SK-N-SH (cell line): Measurements from ENCODE around the gene SEC14L1. TPM values are rescaled to one million over a fixed set of nuclear protein-coding genes. Genes with fewer than 3 reads are reported as not detected.

Experiments used
- CTCF ChIA-PET: fragments of 300-600, 350-600 bp; formaldehyde crosslinking; extraction: SDS; loops from one replicate; lab custom pipeline; 2021; lab: Yijun Ruan, JAX
- POLR2A ChIA-PET: fragments of 350-600 bp; sonication (Branson Sonifier 250); formaldehyde crosslinking; extraction: SDS; loops from one replicate; lab custom pipeline; 2020; ENCODE audit warnings: antibody characterized with exemption, inconsistent platforms; lab: Yijun Ruan, JAX
- DNase-seq: peaks from one replicate; pipeline ENCODE4 v3.0.0; 2012
- H2AFZ ChIP-seq: fragments of 200-600 bp; sonication (generic); 2 replicates; pipeline ENCODE4 v1.8.1; 2016; ENCODE audit warnings: antibody characterized with exemption, mild to moderate bottlenecking, low read depth
- H3F3A ChIP-seq: fragments of 200-600 bp; sonication (generic); replicated peaks from 2 replicates; pipeline ENCODE3; 2016; ENCODE audit warnings: antibody characterized with exemption, mild to moderate bottlenecking; ENCODE audit not compliant: insufficient read depth
- H3K27ac ChIP-seq, 2 experiments: fragments of 200-500 bp in 1 of 2; fragments of 200-600 bp in 1 of 2; sonication (Bioruptor generic) in 1 of 2; sonication (generic), shearing (Covaris generic) in 1 of 2; 2 replicates each; pipeline versions ENCODE4 v1.5.1 to v1.6.1; 2014 to 2016; ENCODE audit warnings: low read depth in 2 of 2, inconsistent platforms in 1 of 2, low read length in 1 of 2, mild to moderate bottlenecking in 1 of 2, mixed read lengths in 1 of 2
- H3K27me3 ChIP-seq: fragments of 200-600 bp; sonication (generic), shearing (Covaris generic); 2 replicates; pipeline ENCODE4 v1.6.1; 2016; ENCODE audit warnings: mixed run types; ENCODE audit not compliant: insufficient read depth
- H3K36me3 ChIP-seq, 2 experiments: fragments of 200-500 bp in 1 of 2; fragments of 200-600 bp in 1 of 2; sonication (Bioruptor generic) in 1 of 2; sonication (generic) in 1 of 2; replicated peaks in 1 of 2; 2 replicates each; pipeline versions ENCODE3 to v1.5.1; 2014 to 2016; ENCODE audit warnings: low read length in 1 of 2, mild to moderate bottlenecking in 1 of 2; ENCODE audit not compliant: insufficient read depth in 2 of 2, control insufficient read depth in 1 of 2
- H3K4me1 ChIP-seq, 2 experiments: fragments of 200-500 bp in 1 of 2; fragments of 200-600 bp in 1 of 2; sonication (Bioruptor generic) in 1 of 2; sonication (generic), shearing (Covaris generic) in 1 of 2; 2 replicates each; pipeline versions ENCODE4 v1.5.1 to v1.6.1; 2014 to 2016; ENCODE audit warnings: low read depth in 1 of 2, low read length in 1 of 2, mixed run types in 1 of 2; ENCODE audit not compliant: insufficient read depth in 2 of 2, control insufficient read depth in 1 of 2
- H3K4me2 ChIP-seq: fragments of 200-600 bp; sonication (generic), shearing (Covaris generic); 2 replicates; pipeline ENCODE4 v1.6.1; 2017; ENCODE audit warnings: mixed run types
- H3K4me3 ChIP-seq, 2 experiments: fragments of 200-500 bp in 1 of 2; fragments of 200-600 bp in 1 of 2; sonication (Bioruptor generic) in 1 of 2; sonication (generic), shearing (Covaris generic) in 1 of 2; 2 replicates each; pipeline versions ENCODE4 v1.5.1 to v1.8.1; 2014 to 2016; ENCODE audit warnings: low read depth in 2 of 2, inconsistent platforms in 1 of 2, low read length in 1 of 2, mild to moderate bottlenecking in 1 of 2, mixed read lengths in 1 of 2, moderate library complexity in 1 of 2
- H3K79me2 ChIP-seq: fragments of 200-600 bp; sonication (generic); 2 replicates; pipeline ENCODE4 v1.8.1; 2017; ENCODE audit warnings: mild to moderate bottlenecking; ENCODE audit not compliant: insufficient read depth
- H3K9ac ChIP-seq: fragments of 200-600 bp; sonication (generic); 2 replicates; pipeline ENCODE4 v1.6.1; 2017; ENCODE audit warnings: mixed run types
- H3K9me2 ChIP-seq: fragments of 200-600 bp; sonication (generic); 2 replicates; pipeline ENCODE4 v1.6.1; 2017; ENCODE audit warnings: mixed run types
- H3K9me3 ChIP-seq: fragments of 200-600 bp; sonication (generic); 2 replicates; pipeline ENCODE4 v1.6.1; 2017; ENCODE audit warnings: mixed run types, mild to moderate bottlenecking, moderate library complexity
- H4K20me1 ChIP-seq: fragments of 200-600 bp; sonication (generic); 2 replicates; pipeline ENCODE4 v1.6.1; 2017; ENCODE audit warnings: mild to moderate bottlenecking, mixed run types; ENCODE audit not compliant: insufficient read depth
- EZH2phosphoT487 ChIP-seq: fragments of 200-600 bp; sonication (generic); IDR thresholded peaks from 2 replicates; pipeline ENCODE4 v1.6.1; 2017; ENCODE audit warnings: low read depth, mixed run types, mild to moderate bottlenecking, antibody characterized with exemption, moderate library complexity, borderline replicate concordance
- FOSL2 ChIP-seq: IDR thresholded peaks from 2 replicates; pipeline ENCODE4 v1.4.0; 2012; ENCODE audit warnings: low read depth, mild to moderate bottlenecking, moderate library complexity, borderline replicate concordance
- GATA2 ChIP-seq: sonication (generic); formaldehyde crosslinking; IDR thresholded peaks from 2 replicates; pipeline ENCODE4 v1.5.0; 2020; ENCODE audit warnings: mild to moderate bottlenecking, missing genetic modification reagents
- JUND ChIP-seq: IDR thresholded peaks from 2 replicates; pipeline ENCODE4 v1.4.0; 2012
- NRF1 ChIP-seq: IDR thresholded peaks from 2 replicates; pipeline ENCODE4 v1.6.1; 2012; ENCODE audit warnings: low read depth, mild to moderate bottlenecking, low read length
- RXRA ChIP-seq: IDR thresholded peaks from 2 replicates; pipeline ENCODE4 v1.4.0; 2012; ENCODE audit warnings: low read depth, mild to moderate bottlenecking, borderline replicate concordance
- YY1 ChIP-seq: IDR thresholded peaks from 2 replicates; pipeline ENCODE4 v1.4.0; 2012; ENCODE audit warnings: low read depth, mild to moderate bottlenecking
- WGBS: methylation state at CpG from one replicate; pipeline ENCODE4 v1.1.6; 2017; ENCODE audit warnings: low lambda C conversion rate; 5-methylcytosine and 5-hydroxymethylcytosine counted together
- polyA plus RNA-seq, 3 experiments: library from polyadenylated mRNA; depleted of rRNA; stranded (reverse); fragments of >200 nt; gene quantifications; 2 replicates each; pipeline ENCODE4 v1.2.3, GENCODE V29; 2012
- small RNA-seq, 7 experiments: library from RNA; depleted of rRNA; stranded (forward); fragments of <200 nt; gene quantifications; one replicate each; pipeline ENCODE3, GENCODE V24; 2012
- TF ChIP-seq, protein P1 (sequence below): fragments of 150-350 bp; IDR thresholded peaks from 2 replicates; pipeline ENCODE4 v1.6.1; 2016; ENCODE audit warnings: mild to moderate bottlenecking, low read depth, low read length
- TF ChIP-seq, protein P2 (sequence below): fragments of 150-350 bp; IDR thresholded peaks from 2 replicates; pipeline ENCODE4 v1.6.1; 2017; ENCODE audit warnings: antibody characterized with exemption, low read length, low read depth, borderline replicate concordance
- TF ChIP-seq, protein P3 (sequence below): IDR thresholded peaks from 2 replicates; pipeline ENCODE4 v1.4.0; 2012; ENCODE audit warnings: low read depth

The SEC14L1 gene
- polyA plus RNA-seq, 1 of the 3 experiments (the other 2 are of a cell fraction) = 62.4 TPM

DNA sequence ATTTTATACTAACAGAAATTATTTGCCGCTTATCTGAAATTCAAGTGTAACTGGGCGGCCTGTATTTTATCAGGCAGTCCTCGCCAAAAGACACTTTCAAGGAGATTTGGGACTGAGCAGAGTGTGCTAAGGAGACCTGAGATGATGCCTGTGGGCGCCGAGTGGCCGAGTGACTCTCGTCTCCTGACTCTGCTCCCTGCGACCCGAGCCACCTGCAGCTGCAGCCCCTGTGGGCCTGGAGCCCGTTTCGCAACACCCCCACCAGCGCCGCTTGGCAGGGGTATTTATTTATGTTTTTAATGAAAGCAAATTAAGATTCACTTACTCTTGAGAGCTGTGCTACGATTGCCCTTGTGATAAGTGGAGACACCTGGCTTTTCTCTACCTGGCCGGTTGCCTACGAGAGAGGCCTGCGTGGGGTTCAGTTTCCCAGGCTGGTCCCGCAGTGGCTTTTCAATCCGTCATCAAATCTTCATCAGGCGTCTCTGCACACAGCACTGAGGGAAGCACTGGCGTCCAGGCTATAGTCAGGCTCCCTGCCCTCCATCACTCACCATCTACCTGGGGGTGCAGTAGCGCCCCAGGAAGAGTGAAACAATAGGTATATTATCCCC, 124.0 kb downstream of the SEC14L1 start:
- no peak overlapping the region for H3K27ac ChIP-seq
- H3K9me2 ChIP-seq = no peaks in the 10 kb centered on the region
- no peaks in the 10 kb centered on the region for H3K9me3 ChIP-seq
- H3F3A ChIP-seq = peaks cover 4% of the 10 kb centered on the region
- DNase-seq = no peak
- H3K27me3 ChIP-seq = no peaks in the 10 kb centered on the region
- H3K4me2 ChIP-seq = no peak overlapping the region
- TF ChIP-seq GATA2 = peak; percentile 26; the same call in 1 of the 2 replicates
- no peak for TF ChIP-seq FOSL2
- ChIA-PET CTCF (interaction anchor here (1.0 to 1.8 kb wide), 8 partner anchors 9 to 231 kb away, joined by 3 to 6 read pairs (median 6); no protein-coding TSS in a partner anchor), POLR2A (interaction anchor here (1.0 kb wide), 1 partner anchor 10 kb away, joined by 3 read pairs; no protein-coding TSS in a partner anchor)
- 84% methylated on average over 22 of the region's 22 CpGs for WGBS
- H4K20me1 ChIP-seq = no peaks in the 10 kb centered on the region
- H3K79me2 ChIP-seq = no peaks in the 10 kb centered on the region
- no peak overlapping the region for H3K9ac ChIP-seq
- H3K36me3 ChIP-seq = no peaks in the 10 kb centered on the region
- no peak overlapping the region for H2AFZ ChIP-seq
- no peak overlapping the region for H3K4me3 ChIP-seq
- H3K4me1 ChIP-seq = peaks cover 0 to 11% of the 10 kb centered on the region in 2 experiments; a peak in 1 of 4 replicates

DNA sequence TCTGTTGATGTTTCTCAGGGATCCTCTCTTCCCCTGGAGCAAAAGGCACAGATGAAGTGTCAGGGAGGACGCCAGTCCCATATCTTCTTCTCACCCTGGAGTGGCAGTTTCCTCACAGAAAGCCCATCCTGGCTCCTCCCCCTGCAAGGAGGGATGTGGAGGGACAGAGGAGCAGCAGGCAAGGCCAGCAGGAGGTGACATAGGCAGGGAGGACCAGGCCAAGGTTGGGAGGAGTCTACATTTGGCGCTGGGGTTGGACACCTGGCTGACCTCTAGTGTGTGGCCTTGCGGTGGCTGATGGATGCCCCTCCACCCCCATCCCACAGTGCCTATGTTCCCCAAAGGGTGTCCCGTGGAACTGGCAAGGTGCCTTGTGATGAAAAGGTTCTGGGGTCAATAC, 125.4 kb downstream of the SEC14L1 start:
- Histone ChIP-seq H3K9me3 (no peaks in the 10 kb centered on the region), H3F3A (peaks cover 4% of the 10 kb centered on the region), H4K20me1 (no peaks in the 10 kb centered on the region), H3K9ac (no peak overlapping the region), H3K4me2 (no peak overlapping the region), H3K27ac (no peak overlapping the region), H3K4me3 (no peak overlapping the region), H3K4me1 (peaks cover 0 to 11% of the 10 kb centered on the region in 2 experiments; a peak in 1 of 4 replicates), H3K36me3 (no peaks in the 10 kb centered on the region), H3K9me2 (no peaks in the 10 kb centered on the region), H2AFZ (no peak overlapping the region), H3K79me2 (no peaks in the 10 kb centered on the region), H3K27me3 (no peaks in the 10 kb centered on the region)
- TF ChIP-seq NRF1 (no peak), EZH2phosphoT487 (no peak), GATA2 (no peak), YY1 (no peak), RXRA (no peak), FOSL2 (no peak), JUND (no peak)
- TF ChIP-seq, protein P1, sequence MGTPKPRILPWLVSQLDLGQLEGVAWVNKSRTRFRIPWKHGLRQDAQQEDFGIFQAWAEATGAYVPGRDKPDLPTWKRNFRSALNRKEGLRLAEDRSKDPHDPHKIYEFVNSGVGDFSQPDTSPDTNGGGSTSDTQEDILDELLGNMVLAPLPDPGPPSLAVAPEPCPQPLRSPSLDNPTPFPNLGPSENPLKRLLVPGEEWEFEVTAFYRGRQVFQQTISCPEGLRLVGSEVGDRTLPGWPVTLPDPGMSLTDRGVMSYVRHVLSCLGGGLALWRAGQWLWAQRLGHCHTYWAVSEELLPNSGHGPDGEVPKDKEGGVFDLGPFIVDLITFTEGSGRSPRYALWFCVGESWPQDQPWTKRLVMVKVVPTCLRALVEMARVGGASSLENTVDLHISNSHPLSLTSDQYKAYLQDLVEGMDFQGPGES = no peak
- TF ChIP-seq, protein P2, sequence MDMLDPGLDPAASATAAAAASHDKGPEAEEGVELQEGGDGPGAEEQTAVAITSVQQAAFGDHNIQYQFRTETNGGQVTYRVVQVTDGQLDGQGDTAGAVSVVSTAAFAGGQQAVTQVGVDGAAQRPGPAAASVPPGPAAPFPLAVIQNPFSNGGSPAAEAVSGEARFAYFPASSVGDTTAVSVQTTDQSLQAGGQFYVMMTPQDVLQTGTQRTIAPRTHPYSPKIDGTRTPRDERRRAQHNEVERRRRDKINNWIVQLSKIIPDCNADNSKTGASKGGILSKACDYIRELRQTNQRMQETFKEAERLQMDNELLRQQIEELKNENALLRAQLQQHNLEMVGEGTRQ = no peak
- TF ChIP-seq, protein P3, sequence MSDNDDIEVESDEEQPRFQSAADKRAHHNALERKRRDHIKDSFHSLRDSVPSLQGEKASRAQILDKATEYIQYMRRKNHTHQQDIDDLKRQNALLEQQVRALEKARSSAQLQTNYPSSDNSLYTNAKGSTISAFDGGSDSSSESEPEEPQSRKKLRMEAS = no peak
- no peak for DNase-seq
- ChIA-PET CTCF (interaction anchor here (0.9 to 1.8 kb wide), 6 partner anchors 8 to 229 kb away, joined by 3 to 6 read pairs (median 4); no protein-coding TSS in a partner anchor), POLR2A (interaction anchor here (1.0 kb wide), 1 partner anchor 11 kb away, joined by 3 read pairs; no protein-coding TSS in a partner anchor)
- WGBS = 80% methylated on average over 4 of the region's 4 CpGs

Small RNAs within 50 kb of the gene (small RNA-seq; reads per million reads assigned to genes)
- 0 reads per million in 7 experiments for gene RNU4-47P
